ENCODE data around the gene ACTG2. TPM values are rescaled to one million over a fixed set of nuclear protein-coding genes. Genes with fewer than 3 reads are reported as not detected.

ACTG2 gene
- total RNA-seq, 2 experiments from 2014 or later = not detected

DNA sequence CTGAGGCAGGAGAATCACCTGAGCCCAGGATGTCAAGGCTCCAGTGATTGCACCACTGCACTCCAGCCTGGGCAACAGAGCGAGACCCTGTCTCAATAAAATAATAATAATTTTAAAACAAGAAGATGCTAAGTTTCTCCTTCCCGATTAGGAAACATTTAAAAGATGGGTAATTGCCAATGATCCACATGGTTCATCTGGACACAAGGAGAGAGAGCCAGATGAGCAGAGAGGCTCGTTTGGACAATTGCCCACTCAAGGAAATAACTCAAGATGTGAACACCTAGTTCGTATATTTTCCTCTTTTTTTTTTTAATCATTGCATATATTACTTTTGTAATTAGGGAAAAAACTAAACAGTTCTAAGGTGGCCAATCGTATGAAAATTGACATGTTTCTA is 3.6 kb upstream of the ACTG2 start:
- Mint-ChIP-seq H3K4me3 (no peak overlapping the region), H3K4me1 (ENCODE audit: low read depth) (peaks cover 13% of the 10 kb centered on the region), H3K9me3 (no peaks in the 10 kb centered on the region), H3K27ac (no peak overlapping the region), H3K36me3 (ENCODE audit: low read depth) (no peaks in the 10 kb centered on the region), H3K27me3 (no peaks in the 10 kb centered on the region)
- H3K4me1 ChIP-seq (ENCODE audit: insufficient read depth, low read length) = peaks cover 5% of the 10 kb centered on the region
- ChIA-PET POLR2A (no interaction called here), CTCF (no interaction called here)
- no peak overlapping the region for H3K27ac ChIP-seq (ENCODE audit: low read depth in 1 of 2, low read length in 2 of 2)
- H3K27me3 ChIP-seq (ENCODE audit: control insufficient read depth in 1 of 2, insufficient read depth in 2 of 2, low read length in 2 of 2) = no peaks in the 10 kb centered on the region
- no peaks in the 10 kb centered on the region for H3K36me3 ChIP-seq (ENCODE audit: insufficient read depth, low read length)
- ATAC-seq (ENCODE audit: poor library complexity) (no peak), DNase-seq (no peak)
- intact Hi-C loops (cut with DNase I, micrococcal nuclease) = no loop called here
- TF ChIP-seq CTCF (IDR thresholded peaks at IDR 0.05) = no peak
- no peaks in the 10 kb centered on the region for H3K9me3 ChIP-seq (ENCODE audit: control insufficient read depth in 1 of 2, insufficient read depth in 1 of 2, low read length in 2 of 2)
- H3K4me3 ChIP-seq (ENCODE audit: low read length) = no peak overlapping the region

GRCh38 chr2:73890301-73891092 is 2.3 kb upstream of the ACTG2 start:
- H3K27ac ChIP-seq (ENCODE audit: low read depth in 1 of 2, low read length in 2 of 2) = no peak overlapping the region
- H3K36me3 ChIP-seq (ENCODE audit: insufficient read depth, low read length) = no peaks in the 10 kb centered on the region
- Mint-ChIP-seq H3K9me3 (no peaks in the 10 kb centered on the region), H3K4me1 (ENCODE audit: low read depth) (peaks cover 22% of the 10 kb centered on the region), H3K27ac (no peak overlapping the region), H3K4me3 (no peak overlapping the region), H3K27me3 (no peaks in the 10 kb centered on the region), H3K36me3 (ENCODE audit: low read depth) (no peaks in the 10 kb centered on the region)
- ChIA-PET POLR2A (interaction anchor here (0.9 kb wide), 1 partner anchor 37 kb away, joined by 3 read pairs; the partner anchor contains the start of gene DGUOK), CTCF (no interaction called here)
- no peak for TF ChIP-seq CTCF (IDR thresholded peaks at IDR 0.05)
- no peak overlapping the region for H3K4me3 ChIP-seq (ENCODE audit: low read length)
- intact Hi-C loops (cut with DNase I, micrococcal nuclease) = no loop called here
- DNase-seq = no peak
- no peaks in the 10 kb centered on the region for H3K9me3 ChIP-seq (ENCODE audit: control insufficient read depth in 1 of 2, insufficient read depth in 1 of 2, low read length in 2 of 2)
- no peaks in the 10 kb centered on the region for H3K27me3 ChIP-seq (ENCODE audit: control insufficient read depth in 1 of 2, insufficient read depth in 2 of 2, low read length in 2 of 2)
- ATAC-seq (ENCODE audit: poor library complexity) = no peak
- peaks cover 5% of the 10 kb centered on the region for H3K4me1 ChIP-seq (ENCODE audit: insufficient read depth, low read length)

DNA sequence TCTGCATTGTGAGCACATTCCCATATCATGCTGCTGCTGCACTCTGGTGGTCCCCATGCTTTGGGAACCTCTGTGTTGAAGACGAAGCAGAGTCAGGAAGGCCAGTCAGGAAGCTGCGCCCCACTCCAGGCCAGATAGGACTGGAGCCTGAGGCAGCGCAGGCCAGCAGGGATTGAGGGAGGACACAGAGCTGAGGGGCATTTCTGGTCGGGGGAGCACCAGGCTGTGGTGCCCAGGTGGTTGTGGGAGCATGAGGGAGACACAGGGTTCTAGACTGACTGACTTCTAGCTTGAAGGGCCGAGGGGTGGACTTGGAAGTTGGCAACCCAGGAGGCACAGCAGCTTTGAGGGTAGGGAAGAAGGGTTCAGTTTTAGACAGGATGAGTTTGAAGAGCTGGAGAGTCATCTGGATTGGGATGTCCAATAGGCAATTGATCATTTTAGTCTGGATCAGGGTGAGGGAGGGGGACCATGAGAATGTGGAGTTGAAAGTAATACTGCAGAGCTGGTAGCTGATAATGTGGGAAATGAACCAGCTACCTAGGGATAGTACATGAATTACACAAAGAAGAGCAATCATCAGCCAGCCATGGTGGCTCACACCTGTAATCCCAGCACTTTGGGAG is 1.4 kb upstream of the ACTG2 start:
- no peaks in the 10 kb centered on the region for H3K27me3 ChIP-seq (ENCODE audit: control insufficient read depth in 1 of 2, insufficient read depth in 2 of 2, low read length in 2 of 2)
- CTCF ChIA-PET = no interaction called here
- Mint-ChIP-seq H3K27ac (no peak overlapping the region), H3K4me3 (no peak overlapping the region), H3K36me3 (ENCODE audit: low read depth) (no peaks in the 10 kb centered on the region), H3K9me3 (no peaks in the 10 kb centered on the region), H3K27me3 (no peaks in the 10 kb centered on the region), H3K4me1 (ENCODE audit: low read depth) (peaks cover 20% of the 10 kb centered on the region)
- peaks cover 10% of the 10 kb centered on the region for H3K4me1 ChIP-seq (ENCODE audit: insufficient read depth, low read length)
- H3K27ac ChIP-seq (ENCODE audit: low read depth in 1 of 2, low read length in 2 of 2) = no peak overlapping the region
- no peak for TF ChIP-seq CTCF (IDR thresholded peaks at IDR 0.05)
- intact Hi-C loops (cut with DNase I, micrococcal nuclease) = no loop called here
- ATAC-seq (ENCODE audit: poor library complexity) = no peak
- H3K36me3 ChIP-seq (ENCODE audit: insufficient read depth, low read length) = no peaks in the 10 kb centered on the region
- DNase-seq = no peak
- H3K4me3 ChIP-seq (ENCODE audit: low read length) = no peak overlapping the region
- H3K9me3 ChIP-seq (ENCODE audit: control insufficient read depth in 1 of 2, insufficient read depth in 1 of 2, low read length in 2 of 2) = no peaks in the 10 kb centered on the region
- POLR2A ChIA-PET = no interaction called here
